Neuronal stem cell (in vitro differentiated cells): ENCODE results near the gene WWC2.

Source experiments
- DNase-seq: peaks from one replicate; pipeline ENCODE4 v3.0.0-alpha.2; 2013; ENCODE audit warnings: low spot score
- H2AFZ ChIP-seq: one replicate; pipeline ENCODE4 v1.6.1; 2013; ENCODE audit warnings: mild to moderate bottlenecking, low read length, inconsistent platforms
- H2AK5ac ChIP-seq: 2 replicates; pipeline ENCODE4 v1.6.1; 2013; ENCODE audit warnings: low read depth, mild to moderate bottlenecking, inconsistent platforms, low read length, moderate library complexity, mixed read lengths
- H2BK120ac ChIP-seq: 2 replicates; pipeline ENCODE4 v1.6.1; 2013; ENCODE audit warnings: low read depth, mild to moderate bottlenecking, inconsistent platforms, low read length, moderate library complexity, mixed read lengths
- H2BK12ac ChIP-seq: one replicate; pipeline ENCODE4 v1.6.1; 2013; ENCODE audit warnings: low read length, inconsistent platforms
- H2BK15ac ChIP-seq: 2 replicates; pipeline ENCODE4 v1.6.1; 2013; ENCODE audit warnings: mild to moderate bottlenecking, low read length, inconsistent platforms, mixed read lengths
- H2BK5ac ChIP-seq: one replicate; pipeline ENCODE4 v1.6.1; 2013; ENCODE audit warnings: inconsistent platforms, mild to moderate bottlenecking, low read length, moderate library complexity
- H3K14ac ChIP-seq: one replicate; pipeline ENCODE4 v1.6.1; 2013; ENCODE audit warnings: low read length, inconsistent platforms
- H3K18ac ChIP-seq: 2 replicates; pipeline ENCODE4 v1.6.1; 2013; ENCODE audit warnings: low read length, inconsistent platforms
- H3K23ac ChIP-seq: 2 replicates; pipeline ENCODE4 v1.6.1; 2013; ENCODE audit warnings: low read depth, mild to moderate bottlenecking, mixed read lengths, low read length, inconsistent platforms; ENCODE audit not compliant: poor library complexity
- H3K27ac ChIP-seq: replicated peaks from 3 replicates; pipeline ENCODE4 v1.5.1; 2013; ENCODE audit warnings: low read length, inconsistent platforms
- H3K27me3 ChIP-seq, 3 experiments: 2 replicates each; pipeline ENCODE4 v1.6.1; 2013; ENCODE audit warnings: low read length in 3 of 3, mild to moderate bottlenecking in 2 of 3, inconsistent platforms in 1 of 3, low read depth in 1 of 3, mixed read lengths in 1 of 3, moderate library complexity in 1 of 3; ENCODE audit not compliant: control insufficient read depth in 3 of 3, insufficient read depth in 3 of 3
- H3K36me3 ChIP-seq, 2 donors: replicated peaks in 1 of 2; 2 replicates each; pipeline ENCODE4 v1.6.1; 2013; ENCODE audit warnings: low read length in 2 of 2; ENCODE audit not compliant: control insufficient read depth in 2 of 2, insufficient read depth in 2 of 2
- H3K4ac ChIP-seq: 2 replicates; pipeline ENCODE4 v1.6.1; 2013; ENCODE audit warnings: inconsistent platforms, mild to moderate bottlenecking, low read length, moderate library complexity
- H3K4me1 ChIP-seq, 2 donors: 1 replicate in 1 of 2; 2 replicates in 1 of 2; pipeline ENCODE4 v1.6.1; 2013; ENCODE audit warnings: low read length in 2 of 2, low read depth in 1 of 2; ENCODE audit not compliant: control insufficient read depth in 2 of 2, insufficient read depth in 1 of 2
- H3K4me2 ChIP-seq: one replicate; pipeline ENCODE4 v1.6.1; 2013; ENCODE audit warnings: mild to moderate bottlenecking, low read length, inconsistent platforms; ENCODE audit not compliant: insufficient read depth, poor library complexity, severe bottlenecking
- H3K4me3 ChIP-seq, 2 donors: 2 replicates each; pipeline ENCODE4 v1.5.1; 2013; ENCODE audit warnings: low read length in 2 of 2, mild to moderate bottlenecking in 2 of 2, inconsistent platforms in 1 of 2, moderate library complexity in 1 of 2
- H3K79me1 ChIP-seq: one replicate; pipeline ENCODE4 v1.6.1; 2013; ENCODE audit warnings: low read depth, mild to moderate bottlenecking, inconsistent platforms, low read length, moderate library complexity
- H3K9ac ChIP-seq: one replicate; pipeline ENCODE4 v1.6.1; 2013; ENCODE audit warnings: mild to moderate bottlenecking, low read depth, low read length, inconsistent platforms; ENCODE audit not compliant: poor library complexity
- H3K9me3 ChIP-seq, 2 donors: replicated peaks in 1 of 2; 2 replicates each; pipeline versions ENCODE3 to v1.6.1; 2013; ENCODE audit warnings: low read length in 2 of 2, mild to moderate bottlenecking in 2 of 2, inconsistent platforms in 1 of 2, low read depth in 1 of 2, mixed read lengths in 1 of 2, moderate library complexity in 1 of 2; ENCODE audit not compliant: control insufficient read depth in 2 of 2, insufficient read depth in 1 of 2
- H4K8ac ChIP-seq: one replicate; pipeline ENCODE4 v1.6.1; 2013; ENCODE audit warnings: low read depth, mild to moderate bottlenecking, inconsistent platforms, low read length, moderate library complexity
- H4K91ac ChIP-seq: one replicate; pipeline ENCODE4 v1.6.1; 2013; ENCODE audit warnings: low read length, low read depth, mild to moderate bottlenecking, inconsistent platforms; ENCODE audit not compliant: poor library complexity
- WGBS, 2 donors: extraction: QIAGEN DNeasy Blood & Tissue Kit; methylation state at CpG; one replicate each; pipeline ENCODE4 v1.1.7; 2013; ENCODE audit warnings: missing lambda C conversion rate in 2 of 2, mixed read lengths in 1 of 2; ENCODE audit not compliant: insufficient read length in 2 of 2, insufficient replicate concordance in 1 of 2; ENCODE audit errors: extremely low coverage in 2 of 2; 5-methylcytosine and 5-hydroxymethylcytosine counted together

The WWC2 gene

DNA sequence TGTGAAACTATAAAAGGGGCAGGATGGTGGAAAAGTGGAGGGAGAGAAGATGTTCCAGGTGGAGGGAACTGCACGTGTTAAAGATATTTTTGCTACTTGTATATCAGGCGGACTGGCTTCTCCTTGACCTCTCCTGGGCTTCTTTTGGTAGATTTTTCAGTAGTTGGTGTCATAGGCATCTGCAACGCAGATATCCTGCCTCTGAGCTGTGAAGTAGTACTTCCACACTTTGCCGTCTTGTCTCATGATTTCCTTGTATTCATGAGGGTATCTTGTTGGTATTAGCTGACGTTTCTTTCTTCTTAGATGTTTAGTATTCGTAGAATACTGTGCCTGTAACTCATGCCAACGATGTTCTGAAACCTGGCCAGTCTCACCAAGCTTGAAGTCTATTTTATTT is 81.0 kb downstream of the WWC2 start:
- Histone ChIP-seq H3K27ac (no peak overlapping the region), H3K14ac (no peak overlapping the region), H2BK120ac (no peak overlapping the region), H3K79me1 (peaks cover 4% of the 10 kb centered on the region), H3K4me1 (peaks cover 4 to 9% of the 10 kb centered on the region in 2 donors), H3K27me3 (no peaks in the 10 kb centered on the region), H4K91ac (no peak overlapping the region), H2AK5ac (no peak overlapping the region), H2BK15ac (no peak overlapping the region), H3K4ac (no peak overlapping the region), H3K4me3 (no peak overlapping the region), H3K18ac (no peak overlapping the region), H2BK5ac (no peak overlapping the region), H3K36me3 (no peaks in the 10 kb centered on the region), H3K23ac (no peak overlapping the region), H2BK12ac (no peak overlapping the region), H4K8ac (no peak overlapping the region), H2AFZ (no peak overlapping the region), H3K9me3 (no peaks in the 10 kb centered on the region), H3K4me2 (no peak overlapping the region), H3K9ac (no peak overlapping the region)
- WGBS, 2 donors: no CpG with 5 or more reads among the region's 7 CpGs
- no peak for DNase-seq

- H2BK120ac ChIP-seq: no peak overlapping the region
- no peak overlapping the region for H3K18ac ChIP-seq
- H2BK15ac ChIP-seq: no peak overlapping the region
- H3K23ac ChIP-seq: no peak overlapping the region
- H2BK12ac ChIP-seq: no peak overlapping the region
- H2AK5ac ChIP-seq: no peak overlapping the region
- H2BK5ac ChIP-seq: no peak overlapping the region
- H3K14ac ChIP-seq: no peak overlapping the region
- H2AFZ ChIP-seq: no peak overlapping the region
- H3K9me3 ChIP-seq: no peaks in the 10 kb centered on the region
- no CpG with 5 or more reads among the region's 4 CpGs for WGBS, 2 donors
- H3K4me2 ChIP-seq: no peak overlapping the region
- peaks cover 4% of the 10 kb centered on the region for H3K79me1 ChIP-seq
- H4K91ac ChIP-seq: no peak overlapping the region
- DNase-seq: no peak
- no peak overlapping the region for H3K4ac ChIP-seq
- no peaks in the 10 kb centered on the region for H3K36me3 ChIP-seq
- peaks cover 4 to 9% of the 10 kb centered on the region in 2 donors for H3K4me1 ChIP-seq
- H3K27me3 ChIP-seq: no peaks in the 10 kb centered on the region
- H3K9ac ChIP-seq: no peak overlapping the region
- H3K4me3 ChIP-seq: no peak overlapping the region
- no peak overlapping the region for H3K27ac ChIP-seq
- no peak overlapping the region for H4K8ac ChIP-seq
Measured at GRCh38 chr4:183180621-183181020, 81.6 kb downstream of the WWC2 start.

GRCh38 chr4:183181081-183181480 is 82.0 kb downstream of the WWC2 start:
- no peak for DNase-seq
- H3K9ac ChIP-seq: no peak overlapping the region
- H4K8ac ChIP-seq: no peak overlapping the region
- H3K18ac ChIP-seq: no peak overlapping the region
- H3K4ac ChIP-seq: no peak overlapping the region
- H3K27ac ChIP-seq: no peak overlapping the region
- no peak overlapping the region for H2BK120ac ChIP-seq
- peaks cover 4 to 9% of the 10 kb centered on the region in 2 donors for H3K4me1 ChIP-seq
- no peak overlapping the region for H3K23ac ChIP-seq
- no peak overlapping the region for H2BK12ac ChIP-seq
- no peak overlapping the region for H2BK15ac ChIP-seq
- no peak overlapping the region for H3K4me3 ChIP-seq
- H3K9me3 ChIP-seq: no peaks in the 10 kb centered on the region
- no peak overlapping the region for H4K91ac ChIP-seq
- peaks cover 4% of the 10 kb centered on the region for H3K79me1 ChIP-seq
- WGBS, 2 donors: no CpG with 5 or more reads among the region's 3 CpGs
- no peak overlapping the region for H2AK5ac ChIP-seq
- H3K4me2 ChIP-seq: no peak overlapping the region
- no peak overlapping the region for H2AFZ ChIP-seq
- no peak overlapping the region for H3K14ac ChIP-seq
- H3K27me3 ChIP-seq: no peaks in the 10 kb centered on the region
- H3K36me3 ChIP-seq: no peaks in the 10 kb centered on the region
- no peak overlapping the region for H2BK5ac ChIP-seq

GRCh38 chr4:183182873-183183725 is 84.0 kb downstream of the WWC2 start:
- Histone ChIP-seq H3K4me1 (peaks cover 4 to 13% of the 10 kb centered on the region in 2 donors), H3K9me3 (no peaks in the 10 kb centered on the region), H3K18ac (no peak overlapping the region), H3K4ac (no peak overlapping the region), H4K91ac (no peak overlapping the region), H2BK120ac (no peak overlapping the region), H3K27me3 (no peaks in the 10 kb centered on the region), H3K4me3 (no peak overlapping the region), H3K9ac (no peak overlapping the region), H3K4me2 (peak overlapping the region; percentile 37), H3K79me1 (peaks cover 4% of the 10 kb centered on the region), H3K27ac (peak overlapping the region; percentile 54), H4K8ac (no peak overlapping the region), H3K14ac (no peak overlapping the region), H2BK12ac (no peak overlapping the region), H2AK5ac (no peak overlapping the region), H2AFZ (peak overlapping the region; percentile 0), H3K36me3 (no peaks in the 10 kb centered on the region), H2BK5ac (no peak overlapping the region), H3K23ac (no peak overlapping the region), H2BK15ac (no peak overlapping the region)
- peak; percentile 67 for DNase-seq
- no CpG with 5 or more reads among the region's 14 CpGs for WGBS, 2 donors
